ENCODE data around the gene THY1. TPM values are rescaled to one million over a fixed set of nuclear protein-coding genes. Genes with fewer than 3 reads are reported as not detected.

THY1 gene
- total RNA-seq, 1 experiment from 2014 or later: 13.7 TPM

GRCh38 chr11:119448380-119448779 lies 25.4 kb upstream of the THY1 start:
- no peak overlapping the region for H3K27ac ChIP-seq (ENCODE audit: low read length)
- in situ Hi-C loops (cut with HindIII; ENCODE audit: low pct_unique_long_range_greater_than_20kb, low sequenced_read_pairs): no loop called here
- intact Hi-C loops (cut with micrococcal nuclease; ENCODE audit: unreplicated experiment): no loop called here
- BruUV-seq (replicated peaks): no TSS peak
- DNase-seq (ENCODE audit: low read depth, low spot score): no peak
- H3K4me3 ChIP-seq (ENCODE audit: low read depth in 2 of 2, low read length in 2 of 2): no peak overlapping the region
- no peaks in the 10 kb centered on the region for H3K27me3 ChIP-seq (ENCODE audit: control insufficient read depth, insufficient read depth, low read length)
- ChIA-PET CTCF (interaction anchor here (0.7 to 1.1 kb wide), 2 partner anchors 92 to 591 kb away, joined by 3 read pairs; no protein-coding TSS in a partner anchor), POLR2A (no interaction called here)
- ATAC-seq: no peak
- TF ChIP-seq SIN3A (IDR thresholded peaks at IDR 0.05; ENCODE audit: borderline replicate concordance, insufficient read depth, low read depth, low read length): no peak
- TF ChIP-seq POLR2AphosphoS5 (IDR thresholded peaks at IDR 0.05; ENCODE audit: low read depth, low read length): no peak
- no peak for TF ChIP-seq REST (IDR thresholded peaks at IDR 0.05; ENCODE audit: insufficient read depth in 1 of 2, low read depth in 2 of 2, low read length in 1 of 2)
- TF ChIP-seq CTCF (IDR thresholded peaks at IDR 0.05): no peak
- no peak for TF ChIP-seq TCF7L2 (IDR thresholded peaks at IDR 0.05; ENCODE audit: low read depth, low read length)
- H3K4me1 ChIP-seq (ENCODE audit: control insufficient read depth, insufficient read depth, low read length): no peaks in the 10 kb centered on the region
- no peaks in the 10 kb centered on the region for H3K36me3 ChIP-seq (ENCODE audit: control insufficient read depth, insufficient read depth, low read length)
- H3K9me3 ChIP-seq (ENCODE audit: control insufficient read depth, insufficient read depth, low read depth, low read length): no peaks in the 10 kb centered on the region

- POLR2A ChIA-PET: no interaction called here
- no peaks in the 10 kb centered on the region for H3K36me3 ChIP-seq (ENCODE audit: control insufficient read depth, insufficient read depth, low read length)
- ATAC-seq (no peak; the same call in 1 of the 2 replicates), DNase-seq (ENCODE audit: low read depth, low spot score) (no peak)
- H3K9me3 ChIP-seq (ENCODE audit: control insufficient read depth, insufficient read depth, low read depth, low read length): no peaks in the 10 kb centered on the region
- H3K4me1 ChIP-seq (ENCODE audit: control insufficient read depth, insufficient read depth, low read length): no peaks in the 10 kb centered on the region
- no peak overlapping the region for H3K4me3 ChIP-seq (ENCODE audit: low read depth in 2 of 2, low read length in 2 of 2)
- intact Hi-C loops (cut with micrococcal nuclease; ENCODE audit: unreplicated experiment): no loop called here
- no peaks in the 10 kb centered on the region for H3K27me3 ChIP-seq (ENCODE audit: control insufficient read depth, insufficient read depth, low read length)
- no peak overlapping the region for H3K27ac ChIP-seq (ENCODE audit: low read length)
- CTCF ChIA-PET: interaction anchor here (0.7 to 1.1 kb wide), 2 partner anchors 92 to 590 kb away, joined by 3 read pairs; no protein-coding TSS in a partner anchor
- no peak for TF ChIP-seq POLR2AphosphoS5 (IDR thresholded peaks at IDR 0.05; ENCODE audit: low read depth, low read length)
- no peak for TF ChIP-seq REST (IDR thresholded peaks at IDR 0.05; ENCODE audit: insufficient read depth in 1 of 2, low read depth in 2 of 2, low read length in 1 of 2)
- no peak for TF ChIP-seq CTCF (IDR thresholded peaks at IDR 0.05)
- no peak for TF ChIP-seq TCF7L2 (IDR thresholded peaks at IDR 0.05; ENCODE audit: low read depth, low read length)
- TF ChIP-seq SIN3A (IDR thresholded peaks at IDR 0.05; ENCODE audit: borderline replicate concordance, insufficient read depth, low read depth, low read length): no peak
- in situ Hi-C loops (cut with HindIII; ENCODE audit: low pct_unique_long_range_greater_than_20kb, low sequenced_read_pairs): no loop called here
- BruUV-seq (replicated peaks): no TSS peak
Observed at GRCh38 chr11:119447664-119448242, 24.8 kb upstream of the THY1 start.
